ENCODE measurements around the gene PLXND1.

DNA sequence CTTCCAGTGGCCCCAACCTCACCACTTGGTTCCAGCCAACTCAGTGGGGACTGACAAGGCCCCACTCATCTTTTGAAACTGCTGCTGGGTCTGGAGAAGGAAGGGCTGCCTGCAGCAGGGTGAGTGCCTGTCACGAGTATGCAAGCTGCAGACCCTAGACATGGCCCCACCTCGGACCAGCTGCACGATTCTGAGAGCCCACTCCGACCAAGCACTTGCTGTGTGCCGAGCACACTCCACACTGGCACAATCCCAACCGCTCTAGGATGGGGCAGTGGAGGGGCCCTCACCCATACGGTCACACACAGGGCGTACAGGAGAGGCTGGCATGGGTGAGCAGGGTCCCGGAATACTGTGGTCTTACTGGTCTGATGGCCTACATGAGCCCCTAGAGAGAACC lies 8.0 kb upstream of the PLXND1 start:
- TF ChIP-seq CTCF (IDR thresholded peaks at IDR 0.05) (no peak), POLR2A (IDR thresholded peaks at IDR 0.05) (no peak)

Measured in lower leg skin (tissue), 3 donors.